ENCODE results near the gene ECT2L. TPM values are rescaled to one million over a fixed set of nuclear protein-coding genes. Genes with fewer than 3 reads are reported as not detected.
A peak's percentile ranks its signal among the peaks of the same experiment; 100 is the strongest.

ECT2L gene
- polyA plus RNA-seq, 3 donors = not detected

DNA sequence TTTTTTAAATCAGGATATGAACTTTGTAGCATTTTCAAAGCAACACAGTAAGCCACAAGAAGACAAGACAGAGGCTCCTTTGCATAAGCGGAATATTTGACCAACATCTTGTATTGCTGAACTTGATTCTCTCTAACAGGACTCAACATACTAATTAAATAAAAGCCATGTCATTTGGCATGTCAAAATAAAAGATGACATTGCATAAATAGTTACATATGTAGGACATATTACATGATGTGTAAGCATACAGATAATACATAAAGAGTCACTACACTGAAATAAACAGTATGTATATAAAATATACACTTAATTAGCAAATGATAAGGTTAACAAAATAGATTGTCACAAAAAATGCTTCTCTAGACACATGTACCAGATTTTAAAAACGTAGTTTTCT lies 129.9 kb downstream of the ECT2L start:
- H3K27me3 ChIP-seq (ENCODE audit: control insufficient read depth in 2 of 2, insufficient read depth in 2 of 2, low read length in 2 of 2) = no peaks in the 10 kb centered on the region
- intact Hi-C loops (cut with micrococcal nuclease) = no loop called here
- no CpG with 5 or more reads among the region's 2 CpGs for WGBS (ENCODE audit: insufficient coverage)
- H3K79me2 ChIP-seq (ENCODE audit: insufficient read depth, low read length) = no peaks in the 10 kb centered on the region
- H3K9me3 ChIP-seq (replicated peaks in 1 of 2; ENCODE audit: control insufficient read depth in 1 of 2, insufficient read depth in 1 of 2, low read length in 2 of 2) = no peaks in the 10 kb centered on the region
- no peak overlapping the region for H3K4me2 ChIP-seq (replicated peaks; ENCODE audit: extremely low read depth, low read length, poor library complexity, severe bottlenecking)
- Mint-ChIP-seq H3K9me3 (no peaks in the 10 kb centered on the region), H3K4me3 (no peak overlapping the region), H3K27ac (peak overlapping the region in 1 of 7 donors; percentile 9), H3K36me3 (peaks cover 30 to 44% of the 10 kb centered on the region in 2 donors), H3K27me3 (ENCODE audit: low read depth in 3 of 3) (no peaks in the 10 kb centered on the region), H3K4me1 (no peaks in the 10 kb centered on the region)
- no peaks in the 10 kb centered on the region for H4K20me1 ChIP-seq (ENCODE audit: insufficient read depth, low read length)
- H3K4me1 ChIP-seq (ENCODE audit: control insufficient read depth in 1 of 2, insufficient read depth in 2 of 2, low read length in 2 of 2) = no peaks in the 10 kb centered on the region
- no peak overlapping the region for H3K4me3 ChIP-seq (replicated peaks in 1 of 3; ENCODE audit: low read depth in 2 of 3, low read length in 3 of 3)
- no peak overlapping the region for H3K27ac ChIP-seq (ENCODE audit: low read depth in 1 of 2, low read length in 2 of 2)
- no peak for TF ChIP-seq CTCF (IDR thresholded peaks at IDR 0.05)
- no peak overlapping the region for H3K9ac ChIP-seq (ENCODE audit: insufficient read depth, low read length, poor library complexity, severe bottlenecking)
- no peak for DNase-seq
- peaks cover 22 to 68% of the 10 kb centered on the region in 2 donors for H3K36me3 ChIP-seq (replicated peaks in 1 of 2; ENCODE audit: control insufficient read depth in 1 of 2, insufficient read depth in 2 of 2, low read length in 2 of 2)
- no peak overlapping the region for H2AFZ ChIP-seq (ENCODE audit: insufficient read depth, low read depth, low read length, poor library complexity, severe bottlenecking)

GRCh38 chr6:138926579-138926978 lies 130.7 kb downstream of the ECT2L start:
- DNase-seq = no peak
- no peak overlapping the region for H3K27ac ChIP-seq (ENCODE audit: low read depth in 1 of 2, low read length in 2 of 2)
- H4K20me1 ChIP-seq (ENCODE audit: insufficient read depth, low read length) = no peaks in the 10 kb centered on the region
- no peak overlapping the region for H3K4me3 ChIP-seq (replicated peaks in 1 of 3; ENCODE audit: low read depth in 2 of 3, low read length in 3 of 3)
- Mint-ChIP-seq H3K27ac (no peak overlapping the region), H3K27me3 (ENCODE audit: low read depth in 3 of 3) (no peaks in the 10 kb centered on the region), H3K4me1 (no peaks in the 10 kb centered on the region), H3K9me3 (no peaks in the 10 kb centered on the region), H3K36me3 (peaks cover 28 to 42% of the 10 kb centered on the region in 2 donors), H3K4me3 (no peak overlapping the region)
- no peaks in the 10 kb centered on the region for H3K4me1 ChIP-seq (ENCODE audit: control insufficient read depth in 1 of 2, insufficient read depth in 2 of 2, low read length in 2 of 2)
- intact Hi-C loops (cut with micrococcal nuclease) = no loop called here
- no CpG with 5 or more reads among the region's 3 CpGs for WGBS (ENCODE audit: insufficient coverage)
- TF ChIP-seq CTCF (IDR thresholded peaks at IDR 0.05) = no peak
- no peak overlapping the region for H3K9ac ChIP-seq (ENCODE audit: insufficient read depth, low read length, poor library complexity, severe bottlenecking)
- peaks cover 19 to 70% of the 10 kb centered on the region in 2 donors for H3K36me3 ChIP-seq (replicated peaks in 1 of 2; ENCODE audit: control insufficient read depth in 1 of 2, insufficient read depth in 2 of 2, low read length in 2 of 2)
- H2AFZ ChIP-seq (ENCODE audit: insufficient read depth, low read depth, low read length, poor library complexity, severe bottlenecking) = no peak overlapping the region
- no peak overlapping the region for H3K4me2 ChIP-seq (replicated peaks; ENCODE audit: extremely low read depth, low read length, poor library complexity, severe bottlenecking)
- H3K27me3 ChIP-seq (ENCODE audit: control insufficient read depth in 2 of 2, insufficient read depth in 2 of 2, low read length in 2 of 2) = no peaks in the 10 kb centered on the region
- H3K79me2 ChIP-seq (ENCODE audit: insufficient read depth, low read length) = no peaks in the 10 kb centered on the region
- H3K9me3 ChIP-seq (replicated peaks in 1 of 2; ENCODE audit: control insufficient read depth in 1 of 2, insufficient read depth in 1 of 2, low read length in 2 of 2) = no peaks in the 10 kb centered on the region
